ENCODE measurements around the gene OR8B8. TPM values are rescaled to one million over a fixed set of nuclear protein-coding genes. Genes with fewer than 3 reads are reported as not detected.

OR8B8 gene
- total RNA-seq, 1 experiment from 2014 or later: not detected

DNA sequence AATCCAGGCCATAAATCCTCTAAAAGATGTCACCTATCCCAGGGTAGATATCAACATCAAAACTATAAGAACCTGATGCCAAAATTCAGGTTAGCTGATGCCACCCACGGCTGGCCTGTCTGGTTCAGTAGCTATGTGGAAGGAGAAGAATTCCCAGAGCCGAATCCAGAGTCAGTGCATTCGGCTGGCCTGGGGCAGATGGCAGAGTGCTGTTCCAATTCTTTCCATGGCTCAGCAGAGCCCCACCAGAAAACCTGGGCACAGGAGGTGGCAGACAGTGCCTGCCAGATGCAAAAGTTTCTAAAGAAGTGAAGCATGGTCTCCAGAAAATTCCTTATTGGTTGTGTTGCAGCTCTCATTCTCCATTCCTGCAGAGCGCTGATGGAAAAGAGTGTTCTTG lies 19.9 kb upstream of the OR8B8 start:
- H3K9me3 Mint-ChIP-seq: peaks cover 8% of the 10 kb centered on the region
- no peak for DNase-seq (ENCODE audit: low spot score)
- POLR2A ChIA-PET: no interaction called here

DNA sequence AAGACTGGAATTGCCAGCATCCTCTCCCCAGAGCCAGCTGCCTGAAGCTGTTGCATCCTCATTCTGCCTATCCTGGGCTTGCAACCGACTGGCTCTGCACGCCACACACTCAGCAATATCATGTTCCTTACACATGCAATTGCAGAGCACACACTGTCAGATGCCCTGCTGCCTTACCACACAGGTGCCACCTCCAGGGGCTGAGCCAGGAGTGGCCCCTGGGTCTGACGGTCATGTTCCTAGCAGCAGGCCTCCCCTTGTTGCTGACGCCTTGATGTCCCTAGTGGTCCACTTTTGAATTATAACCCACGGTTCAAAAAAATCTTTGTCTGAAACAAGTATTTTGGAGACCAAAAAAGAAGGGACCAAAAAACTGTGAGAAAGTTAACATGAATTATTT lies 18.5 kb upstream of the OR8B8 start:
- peak; percentile 63; the same call in 1 of the 2 replicates for ATAC-seq
- no peak for DNase-seq (ENCODE audit: low spot score)
- Mint-ChIP-seq H3K27me3 (ENCODE audit: low read depth) (no peaks in the 10 kb centered on the region), H3K36me3 (no peaks in the 10 kb centered on the region), H3K9me3 (peaks cover 16% of the 10 kb centered on the region), H3K4me1 (no peaks in the 10 kb centered on the region), H3K27ac (no peak overlapping the region), H3K4me3 (no peak overlapping the region)
- ChIA-PET CTCF (interaction anchor here (1.3 kb wide), 1 partner anchor 72 kb away, joined by 5 read pairs; no protein-coding TSS in a partner anchor), POLR2A (no interaction called here)
- TF ChIP-seq MYBL2 (CRISPR knock-in tag; IDR thresholded peaks at IDR 0.05): no peak
- no peak for TF ChIP-seq NR1H2 (CRISPR knock-in tag; IDR thresholded peaks at IDR 0.05)
- no peak for TF ChIP-seq FOXJ3 (CRISPR knock-in tag; IDR thresholded peaks at IDR 0.05; ENCODE audit: borderline replicate concordance)
- TF ChIP-seq, protein P1, sequence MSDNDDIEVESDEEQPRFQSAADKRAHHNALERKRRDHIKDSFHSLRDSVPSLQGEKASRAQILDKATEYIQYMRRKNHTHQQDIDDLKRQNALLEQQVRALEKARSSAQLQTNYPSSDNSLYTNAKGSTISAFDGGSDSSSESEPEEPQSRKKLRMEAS (CRISPR knock-in tag; IDR thresholded peaks at IDR 0.05): no peak
- TF ChIP-seq FOXK1 (CRISPR knock-in tag; IDR thresholded peaks at IDR 0.05): no peak
- TF ChIP-seq, protein P2, sequence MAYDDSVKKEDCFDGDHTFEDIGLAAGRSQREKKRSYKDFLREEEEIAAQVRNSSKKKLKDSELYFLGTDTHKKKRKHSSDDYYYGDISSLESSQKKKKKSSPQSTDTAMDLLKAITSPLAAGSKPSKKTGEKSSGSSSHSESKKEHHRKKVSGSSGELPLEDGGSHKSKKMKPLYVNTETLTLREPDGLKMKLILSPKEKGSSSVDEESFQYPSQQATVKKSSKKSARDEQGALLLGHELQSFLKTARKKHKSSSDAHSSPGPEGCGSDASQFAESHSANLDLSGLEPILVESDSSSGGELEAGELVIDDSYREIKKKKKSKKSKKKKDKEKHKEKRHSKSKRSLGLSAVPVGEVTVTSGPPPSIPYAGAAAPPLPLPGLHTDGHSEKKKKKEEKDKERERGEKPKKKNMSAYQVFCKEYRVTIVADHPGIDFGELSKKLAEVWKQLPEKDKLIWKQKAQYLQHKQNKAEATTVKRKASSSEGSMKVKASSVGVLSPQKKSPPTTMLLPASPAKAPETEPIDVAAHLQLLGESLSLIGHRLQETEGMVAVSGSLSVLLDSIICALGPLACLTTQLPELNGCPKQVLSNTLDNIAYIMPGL (CRISPR knock-in tag; IDR thresholded peaks at IDR 0.05): no peak
- TF ChIP-seq, protein P3, sequence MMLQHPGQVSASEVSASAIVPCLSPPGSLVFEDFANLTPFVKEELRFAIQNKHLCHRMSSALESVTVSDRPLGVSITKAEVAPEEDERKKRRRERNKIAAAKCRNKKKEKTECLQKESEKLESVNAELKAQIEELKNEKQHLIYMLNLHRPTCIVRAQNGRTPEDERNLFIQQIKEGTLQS (CRISPR knock-in tag; conservative IDR thresholded peaks at IDR 0.05): no peak
- TF ChIP-seq NR3C1 (CRISPR knock-in tag; conservative IDR thresholded peaks at IDR 0.05; ENCODE audit: low read depth): no peak
- no peak for TF ChIP-seq SP1 (CRISPR knock-in tag; conservative IDR thresholded peaks at IDR 0.05)
- no peak for TF ChIP-seq ZNF396 (CRISPR knock-in tag; IDR thresholded peaks at IDR 0.05; ENCODE audit: borderline replicate concordance)
- TF ChIP-seq NFYB (CRISPR knock-in tag; conservative IDR thresholded peaks at IDR 0.05; ENCODE audit: low read depth): no peak

More for the DNA sequence above, 19.9 kb upstream of the OR8B8 start:
- ATAC-seq: no peak
- no peaks in the 10 kb centered on the region for H3K4me1 Mint-ChIP-seq
- H3K27me3 Mint-ChIP-seq (ENCODE audit: low read depth): no peaks in the 10 kb centered on the region
- no peak overlapping the region for H3K4me3 Mint-ChIP-seq
- CTCF ChIA-PET: interaction anchor here (1.3 kb wide), 1 partner anchor 71 kb away, joined by 5 read pairs; no protein-coding TSS in a partner anchor
- no peaks in the 10 kb centered on the region for H3K36me3 Mint-ChIP-seq
- no peak overlapping the region for H3K27ac Mint-ChIP-seq
- no peak for TF ChIP-seq ATF1 (CRISPR knock-in tag; IDR thresholded peaks at IDR 0.05)
- TF ChIP-seq ZNF232 (CRISPR knock-in tag; IDR thresholded peaks at IDR 0.05): no peak
- TF ChIP-seq, protein P4, sequence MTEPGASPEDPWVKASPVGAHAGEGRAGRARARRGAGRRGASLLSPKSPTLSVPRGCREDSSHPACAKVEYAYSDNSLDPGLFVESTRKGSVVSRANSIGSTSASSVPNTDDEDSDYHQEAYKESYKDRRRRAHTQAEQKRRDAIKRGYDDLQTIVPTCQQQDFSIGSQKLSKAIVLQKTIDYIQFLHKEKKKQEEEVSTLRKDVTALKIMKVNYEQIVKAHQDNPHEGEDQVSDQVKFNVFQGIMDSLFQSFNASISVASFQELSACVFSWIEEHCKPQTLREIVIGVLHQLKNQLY (CRISPR knock-in tag; IDR thresholded peaks at IDR 0.05): no peak
- TF ChIP-seq JAZF1 (CRISPR knock-in tag; IDR thresholded peaks at IDR 0.05): no peak
- TF ChIP-seq, protein P5, sequence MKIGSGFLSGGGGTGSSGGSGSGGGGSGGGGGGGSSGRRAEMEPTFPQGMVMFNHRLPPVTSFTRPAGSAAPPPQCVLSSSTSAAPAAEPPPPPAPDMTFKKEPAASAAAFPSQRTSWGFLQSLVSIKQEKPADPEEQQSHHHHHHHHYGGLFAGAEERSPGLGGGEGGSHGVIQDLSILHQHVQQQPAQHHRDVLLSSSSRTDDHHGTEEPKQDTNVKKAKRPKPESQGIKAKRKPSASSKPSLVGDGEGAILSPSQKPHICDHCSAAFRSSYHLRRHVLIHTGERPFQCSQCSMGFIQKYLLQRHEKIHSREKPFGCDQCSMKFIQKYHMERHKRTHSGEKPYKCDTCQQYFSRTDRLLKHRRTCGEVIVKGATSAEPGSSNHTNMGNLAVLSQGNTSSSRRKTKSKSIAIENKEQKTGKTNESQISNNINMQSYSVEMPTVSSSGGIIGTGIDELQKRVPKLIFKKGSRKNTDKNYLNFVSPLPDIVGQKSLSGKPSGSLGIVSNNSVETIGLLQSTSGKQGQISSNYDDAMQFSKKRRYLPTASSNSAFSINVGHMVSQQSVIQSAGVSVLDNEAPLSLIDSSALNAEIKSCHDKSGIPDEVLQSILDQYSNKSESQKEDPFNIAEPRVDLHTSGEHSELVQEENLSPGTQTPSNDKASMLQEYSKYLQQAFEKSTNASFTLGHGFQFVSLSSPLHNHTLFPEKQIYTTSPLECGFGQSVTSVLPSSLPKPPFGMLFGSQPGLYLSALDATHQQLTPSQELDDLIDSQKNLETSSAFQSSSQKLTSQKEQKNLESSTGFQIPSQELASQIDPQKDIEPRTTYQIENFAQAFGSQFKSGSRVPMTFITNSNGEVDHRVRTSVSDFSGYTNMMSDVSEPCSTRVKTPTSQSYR (CRISPR knock-in tag; IDR thresholded peaks at IDR 0.05): no peak
- no peak for TF ChIP-seq RELA (CRISPR knock-in tag; IDR thresholded peaks at IDR 0.05; ENCODE audit: borderline replicate concordance)
- TF ChIP-seq, protein P6, sequence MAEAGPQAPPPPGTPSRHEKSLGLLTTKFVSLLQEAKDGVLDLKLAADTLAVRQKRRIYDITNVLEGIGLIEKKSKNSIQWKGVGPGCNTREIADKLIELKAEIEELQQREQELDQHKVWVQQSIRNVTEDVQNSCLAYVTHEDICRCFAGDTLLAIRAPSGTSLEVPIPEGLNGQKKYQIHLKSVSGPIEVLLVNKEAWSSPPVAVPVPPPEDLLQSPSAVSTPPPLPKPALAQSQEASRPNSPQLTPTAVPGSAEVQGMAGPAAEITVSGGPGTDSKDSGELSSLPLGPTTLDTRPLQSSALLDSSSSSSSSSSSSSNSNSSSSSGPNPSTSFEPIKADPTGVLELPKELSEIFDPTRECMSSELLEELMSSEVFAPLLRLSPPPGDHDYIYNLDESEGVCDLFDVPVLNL (CRISPR knock-in tag; IDR thresholded peaks at IDR 0.05; ENCODE audit: borderline replicate concordance, low read depth): no peak
- TF ChIP-seq, protein P7, sequence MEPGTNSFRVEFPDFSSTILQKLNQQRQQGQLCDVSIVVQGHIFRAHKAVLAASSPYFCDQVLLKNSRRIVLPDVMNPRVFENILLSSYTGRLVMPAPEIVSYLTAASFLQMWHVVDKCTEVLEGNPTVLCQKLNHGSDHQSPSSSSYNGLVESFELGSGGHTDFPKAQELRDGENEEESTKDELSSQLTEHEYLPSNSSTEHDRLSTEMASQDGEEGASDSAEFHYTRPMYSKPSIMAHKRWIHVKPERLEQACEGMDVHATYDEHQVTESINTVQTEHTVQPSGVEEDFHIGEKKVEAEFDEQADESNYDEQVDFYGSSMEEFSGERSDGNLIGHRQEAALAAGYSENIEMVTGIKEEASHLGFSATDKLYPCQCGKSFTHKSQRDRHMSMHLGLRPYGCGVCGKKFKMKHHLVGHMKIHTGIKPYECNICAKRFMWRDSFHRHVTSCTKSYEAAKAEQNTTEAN (CRISPR knock-in tag; IDR thresholded peaks at IDR 0.05): no peak
- no peak for TF ChIP-seq ZNF219 (CRISPR knock-in tag; IDR thresholded peaks at IDR 0.05; ENCODE audit: borderline replicate concordance)
- TF ChIP-seq ZBTB21 (CRISPR knock-in tag; IDR thresholded peaks at IDR 0.05; ENCODE audit: borderline replicate concordance): no peak
- TF ChIP-seq, protein P8, sequence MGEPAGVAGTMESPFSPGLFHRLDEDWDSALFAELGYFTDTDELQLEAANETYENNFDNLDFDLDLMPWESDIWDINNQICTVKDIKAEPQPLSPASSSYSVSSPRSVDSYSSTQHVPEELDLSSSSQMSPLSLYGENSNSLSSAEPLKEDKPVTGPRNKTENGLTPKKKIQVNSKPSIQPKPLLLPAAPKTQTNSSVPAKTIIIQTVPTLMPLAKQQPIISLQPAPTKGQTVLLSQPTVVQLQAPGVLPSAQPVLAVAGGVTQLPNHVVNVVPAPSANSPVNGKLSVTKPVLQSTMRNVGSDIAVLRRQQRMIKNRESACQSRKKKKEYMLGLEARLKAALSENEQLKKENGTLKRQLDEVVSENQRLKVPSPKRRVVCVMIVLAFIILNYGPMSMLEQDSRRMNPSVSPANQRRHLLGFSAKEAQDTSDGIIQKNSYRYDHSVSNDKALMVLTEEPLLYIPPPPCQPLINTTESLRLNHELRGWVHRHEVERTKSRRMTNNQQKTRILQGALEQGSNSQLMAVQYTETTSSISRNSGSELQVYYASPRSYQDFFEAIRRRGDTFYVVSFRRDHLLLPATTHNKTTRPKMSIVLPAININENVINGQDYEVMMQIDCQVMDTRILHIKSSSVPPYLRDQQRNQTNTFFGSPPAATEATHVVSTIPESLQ (CRISPR knock-in tag; IDR thresholded peaks at IDR 0.05): no peak
- TF ChIP-seq, protein P9, sequence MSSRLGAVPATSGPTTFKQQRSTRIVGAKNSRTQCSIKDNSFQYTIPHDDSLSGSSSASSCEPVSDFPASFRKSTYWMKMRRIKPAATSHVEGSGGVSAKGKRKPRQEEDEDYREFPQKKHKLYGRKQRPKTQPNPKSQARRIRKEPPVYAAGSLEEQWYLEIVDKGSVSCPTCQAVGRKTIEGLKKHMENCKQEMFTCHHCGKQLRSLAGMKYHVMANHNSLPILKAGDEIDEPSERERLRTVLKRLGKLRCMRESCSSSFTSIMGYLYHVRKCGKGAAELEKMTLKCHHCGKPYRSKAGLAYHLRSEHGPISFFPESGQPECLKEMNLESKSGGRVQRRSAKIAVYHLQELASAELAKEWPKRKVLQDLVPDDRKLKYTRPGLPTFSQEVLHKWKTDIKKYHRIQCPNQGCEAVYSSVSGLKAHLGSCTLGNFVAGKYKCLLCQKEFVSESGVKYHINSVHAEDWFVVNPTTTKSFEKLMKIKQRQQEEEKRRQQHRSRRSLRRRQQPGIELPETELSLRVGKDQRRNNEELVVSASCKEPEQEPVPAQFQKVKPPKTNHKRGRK (CRISPR knock-in tag; IDR thresholded peaks at IDR 0.05; ENCODE audit: borderline replicate concordance): no peak
